GM12878 (cell line): ENCODE results near the gene RPS6KA2.

ENCODE experiments used
- CHD2 ChIP-seq: IDR thresholded peaks from 2 replicates; pipeline ENCODE4 v1.6.1; 2011; ENCODE audit warnings: low read depth, low read length, improper control_type of control experiment, borderline replicate concordance
- POLR2AphosphoS5 ChIP-seq: IDR thresholded peaks from 2 replicates; pipeline ENCODE4 v1.6.1; 2011; ENCODE audit warnings: mild to moderate bottlenecking, low read length, inconsistent platforms

- TF ChIP-seq CHD2 = no peak
- TF ChIP-seq POLR2AphosphoS5 = no peak
Observed at GRCh38 chr6:166430269-166430668, 196.8 kb downstream of the RPS6KA2 start.
